Skin epidermis (tissue), 12 donors: Measurements from ENCODE around the gene PRSS27.
A peak's percentile ranks its signal among the peaks of the same experiment; 100 is the strongest.

Experiments used
- H3K27ac ChIP-seq, 21 experiments: fragments of 200-600 bp; sonication (generic) in 11 of 21; one replicate each; pipeline ENCODE4 v1.5.0; 2020; ENCODE audit warnings: mild to moderate bottlenecking in 3 of 21, inconsistent platforms in 2 of 21, moderate library complexity in 2 of 21
- H3K4me3 ChIP-seq, 7 experiments: fragments of 200-600 bp; sonication (generic) in 2 of 7; one replicate each; pipeline ENCODE4 v1.5.0; 2020; ENCODE audit warnings: inconsistent platforms in 2 of 7, mild to moderate bottlenecking in 2 of 7, moderate library complexity in 1 of 7

The PRSS27 gene

GRCh38 chr16:2752850-2753732, 33.1 kb upstream of the PRSS27 start:
- Histone ChIP-seq H3K27ac (peak overlapping the region; percentile 90 to 100 (median 99)), H3K4me3 (peak overlapping the region; percentile 61 to 96 (median 92))

- peak within 1 kb of the TSS; percentile 61 to 96 (median 92) for H3K4me3 ChIP-seq
- H3K27ac ChIP-seq = peak within 1 kb of the TSS; percentile 90 to 100 (median 99)
These were observed 32.2 kb upstream of the PRSS27 start, which contains the start of gene SRRM2 for GRCh38 chr16:2752035-2752849. SRRM2 (plus strand) TSS chr16:2752638; CDS start chr16:2756365, 3,727 bp downstream.

DNA sequence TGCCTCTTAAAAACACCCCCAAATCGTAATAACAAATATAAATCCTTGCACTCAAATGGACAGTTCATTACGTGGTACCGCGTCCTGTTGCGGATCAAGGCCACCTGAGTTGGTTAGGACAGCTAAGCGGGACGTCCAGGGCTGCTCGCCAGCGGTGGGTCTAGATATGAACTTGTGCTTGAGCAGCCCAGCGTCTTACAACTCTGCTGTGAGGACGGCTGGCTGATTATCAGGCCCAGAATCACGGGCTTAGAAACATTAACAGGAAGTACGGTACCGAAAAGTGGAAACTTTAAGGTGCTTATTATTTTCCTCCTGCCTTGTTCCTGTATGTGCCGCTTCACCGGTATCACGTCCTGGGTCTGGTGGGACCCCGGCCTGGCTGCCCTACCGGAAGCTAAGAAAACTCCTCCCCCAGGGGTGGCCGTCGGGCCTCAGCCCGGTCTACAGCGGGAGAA, 31.6 kb upstream of the PRSS27 start:
- Histone ChIP-seq H3K4me3 (peak overlapping the region; percentile 61 to 96 (median 92)), H3K27ac (peak overlapping the region; percentile 90 to 100 (median 99))

GRCh38 chr16:2749936-2750335, 29.9 kb upstream of the PRSS27 start:
- H3K4me3 ChIP-seq = no peak overlapping the region
- H3K27ac ChIP-seq = no peak overlapping the region

DNA sequence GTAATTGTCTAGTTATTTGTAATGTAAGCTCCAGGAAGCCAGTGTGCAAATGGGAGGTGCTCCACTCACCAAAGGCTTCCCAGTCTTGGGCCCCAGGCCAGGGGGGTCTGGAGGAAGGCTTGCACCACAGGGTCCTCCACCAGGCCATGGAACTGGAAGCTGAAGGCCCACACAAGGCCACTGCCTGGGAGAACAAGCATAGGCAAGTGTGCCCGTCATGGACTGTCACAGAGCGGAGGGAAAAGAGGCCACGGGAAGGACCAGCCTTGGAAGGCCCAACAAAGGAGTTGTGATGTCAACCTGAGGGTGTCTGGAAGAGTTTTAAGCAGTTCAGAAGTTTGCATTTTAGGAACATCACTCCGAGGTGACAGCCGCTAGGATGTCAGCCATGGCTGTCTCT, 29.5 kb upstream of the PRSS27 start:
- H3K27ac ChIP-seq = no peak overlapping the region
- no peak overlapping the region for H3K4me3 ChIP-seq

- Histone ChIP-seq H3K4me3 (no peak overlapping the region), H3K27ac (no peak overlapping the region)
These were observed 28.9 kb upstream of the PRSS27 start for GRCh38 chr16:2748757-2749455.

- no peak overlapping the region for H3K4me3 ChIP-seq
- H3K27ac ChIP-seq = no peak overlapping the region
These were observed 25.9 kb upstream of the PRSS27 start for GRCh38 chr16:2745961-2746360.

- Histone ChIP-seq H3K4me3 (no peak overlapping the region), H3K27ac (no peak overlapping the region)
These were observed 25.3 kb upstream of the PRSS27 start for GRCh38 chr16:2745116-2745890.

GRCh38 chr16:2744711-2745110, 24.7 kb upstream of the PRSS27 start:
- Histone ChIP-seq H3K4me3 (no peak overlapping the region), H3K27ac (no peak overlapping the region)

GRCh38 chr16:2743007-2743810, 23.2 kb upstream of the PRSS27 start:
- Histone ChIP-seq H3K4me3 (no peak overlapping the region), H3K27ac (no peak overlapping the region)

GRCh38 chr16:2742323-2743006, 22.4 kb upstream of the PRSS27 start:
- no peak overlapping the region for H3K4me3 ChIP-seq
- H3K27ac ChIP-seq = no peak overlapping the region

GRCh38 chr16:2741168-2741567, 21.1 kb upstream of the PRSS27 start:
- Histone ChIP-seq H3K4me3 (no peak overlapping the region), H3K27ac (no peak overlapping the region)

DNA sequence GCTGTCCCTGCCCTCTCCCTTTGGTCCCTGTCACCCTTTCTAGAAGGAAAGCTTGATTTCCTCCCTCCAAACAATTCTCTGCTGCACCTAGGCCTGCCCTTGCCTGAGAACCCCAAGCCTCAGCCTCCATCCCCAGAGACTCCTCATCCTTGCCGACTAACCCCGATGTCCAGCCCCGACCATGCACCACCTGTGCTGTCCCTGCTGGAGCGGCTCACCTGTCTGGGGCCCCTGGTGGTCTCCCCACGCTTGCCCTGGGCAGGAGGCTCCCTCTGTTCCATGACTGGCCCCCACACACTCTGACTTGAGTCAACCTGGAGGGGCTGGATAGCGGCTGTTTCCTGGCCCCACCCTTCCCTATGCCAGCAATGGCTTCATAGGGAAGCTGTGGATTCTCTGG, 20.5 kb upstream of the PRSS27 start:
- Histone ChIP-seq H3K4me3 (no peak overlapping the region), H3K27ac (no peak overlapping the region)

GRCh38 chr16:2739625-2740430, 19.8 kb upstream of the PRSS27 start:
- no peak overlapping the region for H3K27ac ChIP-seq
- H3K4me3 ChIP-seq = no peak overlapping the region

- no peak overlapping the region for H3K4me3 ChIP-seq
- no peak overlapping the region for H3K27ac ChIP-seq
These were observed 18.6 kb upstream of the PRSS27 start for GRCh38 chr16:2738615-2739014.

DNA sequence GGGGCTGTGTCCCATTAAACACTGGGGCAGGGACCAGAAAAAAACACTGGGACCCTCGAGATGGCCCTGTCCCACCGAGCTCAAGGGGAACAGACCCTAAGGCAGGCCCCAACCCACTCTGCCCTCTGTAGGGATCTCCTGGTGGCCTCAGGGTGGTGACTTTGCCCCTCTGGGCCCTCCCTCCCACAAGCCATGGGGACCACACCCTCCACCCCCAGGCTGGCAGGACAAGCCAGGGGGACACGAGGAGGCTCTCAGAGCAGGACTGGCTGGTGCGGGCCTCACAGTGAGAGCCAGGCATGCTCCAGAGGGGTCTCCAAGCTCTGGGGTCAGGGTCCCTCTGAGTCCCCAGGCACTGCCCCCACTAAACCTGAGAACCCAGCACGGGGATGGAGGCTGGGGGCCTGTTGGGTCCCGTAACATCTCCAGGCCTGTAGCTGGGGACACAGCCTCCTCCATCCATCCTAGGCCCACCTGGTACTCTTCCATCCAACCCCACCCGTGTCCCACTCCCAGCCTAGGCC, 17.9 kb upstream of the PRSS27 start:
- H3K4me3 ChIP-seq = no peak overlapping the region
- no peak overlapping the region for H3K27ac ChIP-seq

GRCh38 chr16:2737238-2737605, 17.2 kb upstream of the PRSS27 start:
- Histone ChIP-seq H3K4me3 (no peak overlapping the region), H3K27ac (no peak overlapping the region)
